Peyer's patch (tissue), 4 donors: Measurements from ENCODE around the gene ALOX5AP. TPM values are rescaled to one million over a fixed set of nuclear protein-coding genes. Genes with fewer than 3 reads are reported as not detected.
A peak's percentile ranks its signal among the peaks of the same experiment; 100 is the strongest.

Experiments used
- DNase-seq, 3 donors: peaks; one replicate each; pipeline ENCODE4 v3.0.0-alpha.2; 2017 to 2019
- H3K27ac ChIP-seq, 4 donors: fragments of 200-600 bp; sonication (generic); one replicate each; pipeline ENCODE4 v1.5.1; 2016 to 2019
- H3K27me3 ChIP-seq, 2 donors: fragments of 200-600 bp; sonication (generic); one replicate each; pipeline ENCODE4 v1.5.1; 2019
- H3K36me3 ChIP-seq, 3 donors: fragments of 200-600 bp; sonication (generic); one replicate each; pipeline ENCODE4 v1.5.1; 2016 to 2019
- H3K4me1 ChIP-seq, 4 donors: fragments of 200-600 bp; sonication (generic); one replicate each; pipeline ENCODE4 v1.5.1; 2016 to 2019
- H3K4me3 ChIP-seq, 4 donors: fragments of 200-600 bp; sonication (generic); 1 replicate in 3 of 4; 2 replicates in 1 of 4; pipeline ENCODE4 v1.5.1; 2016 to 2019; ENCODE audit warnings: mild to moderate bottlenecking in 1 of 4
- H3K9me3 ChIP-seq, 4 donors: fragments of 200-600 bp; sonication (generic); one replicate each; pipeline ENCODE4 v1.5.1; 2016 to 2019; ENCODE audit warnings: mild to moderate bottlenecking in 1 of 4
- POLR2A ChIP-seq, 2 donors: fragments of 450-650 bp; IDR thresholded peaks; one replicate each; pipeline ENCODE4 v1.5.1; 2017; ENCODE audit warnings: antibody characterized with exemption in 2 of 2, mild to moderate bottlenecking in 2 of 2, moderate library complexity in 2 of 2
- total RNA-seq, 4 donors: library from RNA; depleted of rRNA; stranded (reverse); fragments of >200 nt; gene quantifications; one replicate each; pipeline ENCODE4 v1.1.0, GENCODE V29; 2016
- TF ChIP-seq, protein P1 (sequence below), 6 experiments: fragments of 450-650 bp in 4 of 6; fragments of 200-600 bp in 2 of 6; sonication (generic) in 1 of 6; IDR thresholded peaks; one replicate each; pipeline ENCODE4 v1.5.1; 2017 to 2019; ENCODE audit warnings: antibody characterized with exemption in 6 of 6, mild to moderate bottlenecking in 3 of 6, moderate library complexity in 1 of 6

The ALOX5AP gene
- total RNA-seq, 4 donors from 2014 or later = 7.6 to 19.8 (median 13.2) TPM

DNA sequence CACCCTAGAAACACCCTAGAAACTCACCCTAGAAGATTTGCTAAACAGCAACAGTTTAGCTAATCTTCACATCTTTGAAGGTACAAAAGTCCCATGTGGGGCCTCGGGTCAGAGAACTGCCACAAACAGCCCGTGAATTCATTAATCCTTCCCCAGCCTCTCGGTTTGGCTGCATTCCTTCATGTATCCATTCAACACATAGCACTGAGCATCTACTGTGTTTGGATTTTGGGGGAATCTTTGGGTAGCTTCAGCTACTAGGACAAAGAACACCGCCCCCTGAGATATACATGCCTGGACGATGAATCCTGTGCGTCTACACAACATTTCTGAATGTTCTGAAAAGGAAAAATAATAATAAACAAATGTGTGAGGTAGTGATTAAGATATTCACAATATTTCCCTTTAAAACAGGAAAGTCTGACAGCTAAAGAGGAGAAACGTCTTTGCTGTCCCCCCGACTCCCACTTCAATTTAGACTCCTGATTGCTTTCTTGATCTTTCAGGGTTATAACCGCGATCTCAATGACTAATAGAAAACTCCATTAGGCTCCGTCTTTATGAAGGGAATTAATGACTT, 63.5 kb downstream of the ALOX5AP start:
- no peak for DNase-seq

DNA sequence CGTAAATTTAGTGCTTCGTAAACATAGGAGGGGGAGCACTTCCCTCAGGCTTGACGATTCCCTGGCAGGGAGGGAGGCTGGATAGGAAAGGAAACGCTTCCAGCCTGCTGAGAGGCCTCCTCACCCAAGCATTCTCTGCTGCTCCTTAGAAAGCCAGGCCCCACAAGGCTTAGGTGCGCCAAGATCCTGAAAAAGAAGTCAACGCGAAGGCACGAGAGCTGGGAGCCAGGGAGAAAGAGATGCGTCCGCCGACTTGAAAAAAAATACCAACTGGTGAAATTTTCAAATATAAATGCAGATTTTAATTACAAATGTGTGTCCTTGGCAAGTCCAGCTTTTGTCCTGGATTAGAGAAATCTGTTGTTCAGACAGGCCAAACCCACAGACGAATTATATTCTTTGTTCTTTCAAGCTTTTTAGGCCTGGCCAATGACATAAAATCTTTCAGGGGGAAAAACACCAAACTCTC, 64.0 kb downstream of the ALOX5AP start:
- H3K9me3 ChIP-seq = no peaks in the 10 kb centered on the region
- H3K4me1 ChIP-seq = peaks cover 0 to 18% (median 0%) of the 10 kb centered on the region in 4 donors
- peak overlapping the region in 1 of 4 donors; percentile 1 for H3K27ac ChIP-seq
- H3K4me3 ChIP-seq = no peak overlapping the region
- H3K36me3 ChIP-seq = no peaks in the 10 kb centered on the region
- DNase-seq = no peak
- TF ChIP-seq POLR2A (IDR thresholded peaks at IDR 0.05) = no peak
- TF ChIP-seq, protein P1, sequence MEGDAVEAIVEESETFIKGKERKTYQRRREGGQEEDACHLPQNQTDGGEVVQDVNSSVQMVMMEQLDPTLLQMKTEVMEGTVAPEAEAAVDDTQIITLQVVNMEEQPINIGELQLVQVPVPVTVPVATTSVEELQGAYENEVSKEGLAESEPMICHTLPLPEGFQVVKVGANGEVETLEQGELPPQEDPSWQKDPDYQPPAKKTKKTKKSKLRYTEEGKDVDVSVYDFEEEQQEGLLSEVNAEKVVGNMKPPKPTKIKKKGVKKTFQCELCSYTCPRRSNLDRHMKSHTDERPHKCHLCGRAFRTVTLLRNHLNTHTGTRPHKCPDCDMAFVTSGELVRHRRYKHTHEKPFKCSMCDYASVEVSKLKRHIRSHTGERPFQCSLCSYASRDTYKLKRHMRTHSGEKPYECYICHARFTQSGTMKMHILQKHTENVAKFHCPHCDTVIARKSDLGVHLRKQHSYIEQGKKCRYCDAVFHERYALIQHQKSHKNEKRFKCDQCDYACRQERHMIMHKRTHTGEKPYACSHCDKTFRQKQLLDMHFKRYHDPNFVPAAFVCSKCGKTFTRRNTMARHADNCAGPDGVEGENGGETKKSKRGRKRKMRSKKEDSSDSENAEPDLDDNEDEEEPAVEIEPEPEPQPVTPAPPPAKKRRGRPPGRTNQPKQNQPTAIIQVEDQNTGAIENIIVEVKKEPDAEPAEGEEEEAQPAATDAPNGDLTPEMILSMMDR (IDR thresholded peaks at IDR 0.05) = no peak
- H3K27me3 ChIP-seq = no peaks in the 10 kb centered on the region

More for the DNA sequence above, 63.5 kb downstream of the ALOX5AP start:
- H3K4me3 ChIP-seq = no peak overlapping the region
- H3K27ac ChIP-seq = no peak overlapping the region
- no peaks in the 10 kb centered on the region for H3K27me3 ChIP-seq
- H3K9me3 ChIP-seq = no peaks in the 10 kb centered on the region
- peaks cover 0 to 15% (median 0%) of the 10 kb centered on the region in 4 donors for H3K4me1 ChIP-seq
- H3K36me3 ChIP-seq = no peaks in the 10 kb centered on the region
- no peak for TF ChIP-seq POLR2A (IDR thresholded peaks at IDR 0.05)
- TF ChIP-seq, protein P1 (IDR thresholded peaks at IDR 0.05) = no peak

DNA sequence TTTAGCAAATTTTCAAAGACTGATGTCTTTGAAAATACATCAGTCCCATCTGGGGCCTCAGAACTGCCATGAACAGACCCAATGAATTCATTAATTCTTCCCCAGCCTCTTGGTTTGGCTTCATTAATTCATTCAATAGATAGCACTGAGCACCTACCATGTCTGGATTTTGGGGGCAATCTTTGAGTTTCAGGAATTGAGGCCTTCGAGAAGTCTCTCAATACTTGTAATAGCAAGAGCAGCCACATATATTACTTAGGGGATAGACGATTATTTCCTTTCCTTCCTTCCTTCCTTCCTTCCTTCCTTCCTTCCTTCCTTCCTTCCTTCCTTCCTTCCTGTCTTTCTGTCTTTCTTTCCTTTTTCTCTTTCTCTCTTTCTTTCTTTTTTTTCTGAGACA, 64.8 kb downstream of the ALOX5AP start:
- Histone ChIP-seq H3K4me3 (no peak overlapping the region), H3K9me3 (no peaks in the 10 kb centered on the region), H3K4me1 (peaks cover 0 to 23% (median 0%) of the 10 kb centered on the region in 4 donors), H3K36me3 (no peaks in the 10 kb centered on the region), H3K27me3 (no peaks in the 10 kb centered on the region), H3K27ac (peak overlapping the region in 1 of 4 donors; percentile 1)
- TF ChIP-seq POLR2A (IDR thresholded peaks at IDR 0.05) = no peak
- TF ChIP-seq, protein P1 (IDR thresholded peaks at IDR 0.05) = no peak
- no peak for DNase-seq

DNA sequence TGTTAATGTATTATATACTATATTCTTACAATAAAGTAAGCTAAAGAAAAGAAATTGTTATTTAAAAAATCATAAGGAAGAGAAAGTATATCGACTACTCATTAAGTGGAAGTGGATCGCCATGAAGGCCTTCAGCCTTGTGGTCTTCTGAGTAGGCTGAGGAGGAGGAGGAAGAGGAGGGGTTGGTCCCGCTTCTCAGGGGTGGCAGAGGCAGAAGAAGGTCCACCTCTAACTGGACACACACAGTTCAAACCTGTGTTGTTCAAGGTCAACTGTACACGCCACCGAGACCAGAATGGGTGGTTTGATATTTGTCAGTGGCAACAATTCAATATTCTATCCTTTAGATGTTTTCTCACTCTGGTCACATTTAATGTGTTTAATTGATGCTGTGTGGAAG, 67.2 kb downstream of the ALOX5AP start:
- H3K36me3 ChIP-seq = no peaks in the 10 kb centered on the region
- H3K9me3 ChIP-seq = no peaks in the 10 kb centered on the region
- H3K27ac ChIP-seq = peak overlapping the region in 1 of 4 donors; percentile 40
- DNase-seq = no peak
- peaks cover 0 to 18% (median 0%) of the 10 kb centered on the region in 4 donors for H3K4me1 ChIP-seq
- TF ChIP-seq, protein P1 (IDR thresholded peaks at IDR 0.05) = no peak
- no peak for TF ChIP-seq POLR2A (IDR thresholded peaks at IDR 0.05)
- peak overlapping the region in 1 of 4 donors; percentile 48 for H3K4me3 ChIP-seq
- H3K27me3 ChIP-seq = no peaks in the 10 kb centered on the region

GRCh38 chr13:30802953-30803478, 67.7 kb downstream of the ALOX5AP start:
- Histone ChIP-seq H3K27ac (peak overlapping the region in 3 of 4 donors; percentile 23 to 40 (median 33)), H3K4me1 (peaks cover 0 to 18% (median 0%) of the 10 kb centered on the region in 4 donors), H3K27me3 (no peaks in the 10 kb centered on the region), H3K9me3 (no peaks in the 10 kb centered on the region), H3K4me3 (peak overlapping the region; percentile 14 to 48 (median 33)), H3K36me3 (no peaks in the 10 kb centered on the region)
- peak; percentile 27 to 42 for TF ChIP-seq POLR2A (IDR thresholded peaks at IDR 0.05)
- TF ChIP-seq, protein P1 (IDR thresholded peaks at IDR 0.05) = peak; percentile 85 to 97 (median 95)
- peak; percentile 76 to 93 (median 91) for DNase-seq
